Measurements from ENCODE around the gene KLC1. TPM values are rescaled to one million over a fixed set of nuclear protein-coding genes. Genes with fewer than 3 reads are reported as not detected.

Gene KLC1
- polyA plus RNA-seq, 3 donors, result 96.5 to 146 (median 145) TPM

DNA sequence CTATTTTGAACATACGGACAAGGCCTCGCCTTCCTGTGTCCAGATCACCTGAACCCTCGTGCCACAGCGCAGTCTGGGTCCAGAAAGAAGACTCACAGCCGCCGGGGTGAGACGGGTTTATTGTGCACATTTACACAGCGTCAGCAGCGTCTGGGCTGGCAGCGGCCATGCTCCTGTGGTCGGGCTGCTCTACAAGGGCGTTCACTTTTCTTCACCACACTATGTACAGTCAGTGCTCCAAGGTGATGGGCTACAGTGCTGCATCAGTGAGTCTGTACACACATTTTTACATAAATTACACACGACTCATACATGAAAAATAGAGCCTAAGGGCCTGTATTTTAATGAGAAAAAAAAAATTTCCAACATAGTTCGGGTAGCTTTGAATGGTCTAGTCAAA, 104.6 kb downstream of the KLC1 start:
- DNase-seq, result no peak

DNA sequence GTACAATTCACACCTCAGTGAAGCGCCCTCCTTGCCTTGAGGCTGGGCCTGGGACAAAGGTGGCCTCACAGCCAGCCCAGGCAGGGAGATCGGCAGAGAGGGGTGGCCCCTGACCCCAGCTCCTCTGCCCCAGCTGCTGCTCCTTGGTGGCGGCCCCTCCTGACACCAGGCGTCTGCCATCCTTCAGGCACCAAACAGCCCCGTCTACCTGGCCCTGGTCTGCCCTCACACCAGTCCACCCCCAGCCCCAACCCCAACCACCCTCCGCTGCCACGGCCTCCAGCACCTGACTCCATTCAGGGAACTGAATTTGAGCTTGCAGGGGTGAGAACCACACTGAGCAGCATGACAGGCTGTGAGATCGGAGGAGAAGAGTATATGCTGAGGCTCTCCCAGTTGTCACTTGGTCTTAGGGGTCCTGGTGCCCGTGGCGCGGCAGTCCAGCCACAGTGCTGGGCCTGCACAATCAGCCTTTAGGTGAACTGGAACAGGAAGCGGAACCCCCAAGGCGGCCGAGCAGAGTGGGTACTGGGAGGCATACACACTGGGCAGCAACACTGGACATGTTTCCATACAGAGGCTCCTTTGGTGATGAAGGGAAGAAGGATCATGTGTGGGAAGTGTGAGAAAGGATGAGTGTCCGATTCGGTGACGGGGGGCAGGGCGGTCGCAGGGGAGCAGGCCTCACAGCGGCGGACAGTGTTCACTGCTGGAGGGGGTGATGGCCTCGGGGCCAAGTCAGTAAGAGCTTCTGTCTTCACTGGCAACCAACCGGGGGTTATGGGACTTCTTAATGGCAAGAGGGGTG, 105.3 kb downstream of the KLC1 start:
- DNase-seq, result no peak

DNA sequence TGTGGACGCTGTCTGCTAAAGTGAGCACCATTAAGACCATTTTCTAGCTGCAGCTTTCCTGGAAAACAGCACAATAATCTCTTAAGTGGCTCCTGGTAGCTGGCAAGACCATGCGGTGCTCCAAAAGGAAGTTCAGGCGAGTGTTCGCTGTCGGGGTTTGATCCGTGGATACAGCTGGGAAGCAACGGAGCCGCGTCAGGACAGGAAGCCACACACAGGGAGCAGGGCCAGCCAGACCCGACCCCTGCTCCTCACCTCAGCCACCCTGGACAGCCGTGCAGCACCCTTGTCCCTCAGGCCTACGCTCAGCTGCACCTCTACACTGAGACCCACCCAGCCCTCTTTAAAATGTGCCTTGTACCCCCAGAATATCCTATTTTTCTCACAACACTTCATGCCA, 106.0 kb downstream of the KLC1 start:
- no peak for DNase-seq

DNA sequence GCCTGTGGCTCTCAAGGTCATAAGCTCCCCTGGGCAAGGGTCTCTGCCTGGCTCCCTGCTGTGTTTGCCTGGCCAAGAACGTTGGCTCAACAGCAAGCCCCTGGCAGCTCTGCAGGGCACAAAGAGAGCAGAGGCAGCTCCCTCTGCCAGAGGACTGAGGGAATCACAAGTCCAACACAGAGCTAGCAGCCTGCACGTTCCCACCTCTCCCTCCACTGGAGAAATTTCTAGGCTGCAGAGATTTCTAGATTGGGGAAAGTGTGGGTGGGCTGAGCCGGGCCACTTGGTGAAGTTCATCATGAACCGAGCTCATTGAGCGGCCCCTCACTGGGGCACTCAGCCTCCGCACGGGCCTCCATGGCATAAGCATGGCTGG, 106.4 kb downstream of the KLC1 start:
- DNase-seq, result no peak

DNA sequence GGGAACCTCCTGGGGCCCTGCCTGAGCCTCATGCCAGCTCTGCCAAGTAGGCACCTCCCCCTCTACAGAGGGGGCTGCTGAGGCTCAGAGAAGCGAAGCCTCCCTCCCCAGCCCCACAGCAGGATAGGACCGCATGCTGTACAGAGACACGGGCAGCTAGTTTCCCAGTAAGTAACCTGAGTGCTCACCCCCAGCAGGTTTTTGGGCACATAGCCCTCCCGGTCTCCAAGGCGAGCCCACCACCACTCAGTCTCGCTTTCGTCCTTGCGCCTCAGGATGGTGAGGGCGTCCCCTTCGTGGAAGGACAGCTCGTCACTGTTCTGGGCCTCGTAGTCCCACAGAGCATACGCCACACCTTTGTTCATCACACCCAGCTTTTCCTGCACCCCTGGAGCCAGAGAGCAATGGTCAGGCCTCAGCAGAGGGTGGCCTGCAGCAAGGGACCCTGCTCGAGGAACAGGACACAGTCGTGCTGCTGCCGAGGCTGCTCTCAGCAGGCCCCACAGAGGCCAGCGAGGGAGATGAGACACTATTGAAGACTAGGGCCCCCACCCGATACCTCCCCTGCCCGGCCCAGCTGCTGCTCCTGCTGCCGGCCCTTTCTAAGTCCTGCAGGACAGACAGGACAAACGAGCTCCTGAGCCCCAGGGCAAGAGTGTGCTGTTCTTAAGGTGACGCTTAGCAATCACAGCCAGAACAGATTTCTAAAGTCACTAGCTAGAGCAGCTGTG, 107.0 kb downstream of the KLC1 start:
- no peak for DNase-seq

DNA sequence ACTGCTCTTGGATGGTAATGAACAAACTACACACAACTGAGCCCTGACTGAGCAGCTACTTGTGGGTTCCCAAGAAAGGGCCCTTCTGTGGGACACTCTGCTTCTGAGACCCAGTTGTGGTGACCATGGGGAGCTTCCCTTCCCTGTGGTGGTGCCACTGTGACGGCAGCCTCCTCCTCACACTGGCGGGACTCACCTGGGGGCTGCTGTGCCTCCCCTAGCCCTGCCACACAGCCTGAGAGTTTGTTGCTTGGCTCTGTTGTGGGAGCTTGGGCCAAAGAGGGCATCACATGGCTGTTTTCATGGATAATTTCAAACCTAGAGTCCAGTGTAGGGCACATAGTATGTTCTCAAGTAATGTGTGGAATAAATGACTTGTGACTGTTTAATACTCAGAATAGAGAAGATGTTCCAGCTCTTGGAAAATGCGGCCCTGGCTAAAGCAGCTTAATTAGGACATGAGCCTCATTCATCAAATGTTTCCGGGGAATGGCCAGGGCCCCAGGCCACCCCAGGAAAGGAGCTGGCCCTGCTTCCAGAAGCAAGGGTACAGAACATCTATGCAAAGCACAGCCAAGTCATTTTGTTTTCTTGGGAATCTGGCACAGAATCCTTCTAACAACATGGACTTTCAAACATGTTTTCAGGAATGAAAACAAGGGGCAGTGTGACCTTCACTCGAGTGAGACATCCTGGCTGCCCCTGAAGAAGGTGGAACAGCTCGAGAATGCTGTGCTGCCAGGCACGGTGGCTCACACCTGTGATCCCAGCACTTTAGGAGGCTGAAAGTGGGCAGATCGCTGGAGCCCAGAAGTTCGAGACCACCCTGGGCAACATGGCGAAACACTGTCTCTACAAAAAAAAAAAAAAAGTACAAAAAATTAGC, 107.8 kb downstream of the KLC1 start:
- no peak for DNase-seq

DNA sequence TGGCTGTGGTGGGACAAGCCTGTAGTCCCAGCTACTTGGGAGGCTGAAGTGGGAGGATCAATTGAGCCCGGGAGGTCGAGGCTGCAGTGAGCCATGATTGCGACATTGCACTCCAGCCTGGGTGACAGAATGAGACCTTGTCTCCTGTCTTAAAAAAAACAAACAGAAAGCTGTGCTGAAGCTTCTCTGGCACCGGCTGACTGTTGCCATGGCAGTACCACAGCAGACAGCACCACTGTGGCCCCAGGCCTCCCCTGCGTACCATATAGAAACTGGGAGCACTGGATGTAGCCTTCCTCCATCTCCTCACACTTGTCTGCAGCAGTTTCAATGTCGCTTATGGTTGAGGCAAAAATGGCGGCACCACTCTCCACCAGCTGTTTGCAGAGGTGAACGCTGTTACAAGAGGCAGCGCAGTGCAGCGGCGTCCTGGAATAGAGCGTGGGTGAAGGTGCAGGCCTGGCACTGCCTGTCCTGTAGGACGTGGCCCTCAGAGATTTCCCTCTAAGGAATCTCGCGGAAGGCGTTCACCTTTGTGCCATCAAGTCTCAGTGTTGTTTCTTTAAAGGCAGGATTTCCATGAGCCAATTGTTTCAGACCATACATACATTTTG, 108.5 kb downstream of the KLC1 start:
- no peak for DNase-seq

DNA sequence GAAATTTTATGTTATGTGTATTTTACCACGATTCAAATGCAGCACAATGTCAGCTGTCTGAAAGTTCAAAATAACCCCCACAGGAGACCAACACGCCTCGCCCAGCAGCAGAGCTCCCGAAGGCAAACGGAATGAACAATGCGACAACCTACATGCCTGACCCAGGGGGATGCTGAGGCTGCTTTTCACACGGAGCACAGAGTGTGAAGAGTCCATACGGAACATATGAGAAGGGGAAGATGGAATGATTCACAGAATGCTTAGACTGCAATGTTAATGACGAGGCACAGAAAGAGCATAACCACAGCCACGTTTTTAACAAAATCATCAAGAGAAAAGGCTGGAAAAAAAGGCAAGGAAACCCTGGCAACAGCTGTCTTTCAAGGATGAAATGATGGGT, 109.2 kb downstream of the KLC1 start:
- DNase-seq, result no peak

DNA sequence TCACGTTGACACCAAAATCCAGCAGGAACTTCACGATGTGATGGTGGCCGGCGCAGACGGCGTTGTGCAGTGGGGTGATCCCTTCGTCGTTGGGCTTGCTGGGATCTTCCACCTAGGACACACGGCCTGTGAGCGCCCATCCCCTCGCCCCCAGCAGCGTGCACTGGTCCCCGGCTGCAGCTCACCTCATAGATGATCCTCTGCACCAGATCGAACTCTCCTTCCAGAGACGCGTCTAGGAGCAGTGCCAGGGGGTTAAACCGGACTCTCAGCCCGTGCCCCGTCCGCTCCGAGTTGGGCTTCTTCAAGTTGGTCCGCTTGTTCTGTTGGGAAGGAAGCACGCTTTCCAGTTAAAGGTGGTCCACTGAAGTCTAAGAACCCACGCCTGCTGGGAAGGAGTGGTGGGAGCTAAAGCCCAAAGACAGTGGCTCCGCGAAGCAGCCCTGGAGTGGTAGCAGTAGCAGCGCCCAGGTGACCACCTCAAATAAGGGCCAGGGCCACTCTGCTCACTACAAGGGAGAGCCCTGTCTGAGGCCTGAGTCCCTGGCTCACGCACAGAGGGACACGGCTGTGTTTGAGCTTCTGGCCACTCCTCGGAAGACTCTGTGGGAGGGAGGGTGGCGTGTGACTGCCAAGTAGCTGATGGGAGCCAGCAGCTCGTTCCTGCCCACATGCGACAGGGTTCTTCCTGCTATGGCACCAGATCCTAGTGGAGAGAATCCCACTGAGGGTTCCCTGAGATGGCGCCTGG, 109.9 kb downstream of the KLC1 start:
- DNase-seq, result no peak

DNA sequence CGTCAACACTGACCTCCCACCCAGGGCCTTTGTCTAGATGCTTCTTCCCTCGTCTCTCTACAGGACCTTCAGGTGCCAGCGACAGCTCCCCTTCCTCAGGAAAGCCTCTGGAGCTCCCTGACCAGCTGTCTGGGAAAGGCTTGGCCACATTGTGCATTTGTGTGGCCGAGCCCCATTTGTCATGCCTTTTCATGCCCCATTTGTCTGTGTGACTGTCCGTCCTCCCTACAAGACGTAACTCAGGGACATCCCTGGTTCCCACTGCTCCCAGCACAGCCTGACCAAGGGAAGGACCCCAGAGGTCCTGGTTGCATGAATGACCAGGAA, 110.4 kb downstream of the KLC1 start:
- DNase-seq, result no peak

DNA sequence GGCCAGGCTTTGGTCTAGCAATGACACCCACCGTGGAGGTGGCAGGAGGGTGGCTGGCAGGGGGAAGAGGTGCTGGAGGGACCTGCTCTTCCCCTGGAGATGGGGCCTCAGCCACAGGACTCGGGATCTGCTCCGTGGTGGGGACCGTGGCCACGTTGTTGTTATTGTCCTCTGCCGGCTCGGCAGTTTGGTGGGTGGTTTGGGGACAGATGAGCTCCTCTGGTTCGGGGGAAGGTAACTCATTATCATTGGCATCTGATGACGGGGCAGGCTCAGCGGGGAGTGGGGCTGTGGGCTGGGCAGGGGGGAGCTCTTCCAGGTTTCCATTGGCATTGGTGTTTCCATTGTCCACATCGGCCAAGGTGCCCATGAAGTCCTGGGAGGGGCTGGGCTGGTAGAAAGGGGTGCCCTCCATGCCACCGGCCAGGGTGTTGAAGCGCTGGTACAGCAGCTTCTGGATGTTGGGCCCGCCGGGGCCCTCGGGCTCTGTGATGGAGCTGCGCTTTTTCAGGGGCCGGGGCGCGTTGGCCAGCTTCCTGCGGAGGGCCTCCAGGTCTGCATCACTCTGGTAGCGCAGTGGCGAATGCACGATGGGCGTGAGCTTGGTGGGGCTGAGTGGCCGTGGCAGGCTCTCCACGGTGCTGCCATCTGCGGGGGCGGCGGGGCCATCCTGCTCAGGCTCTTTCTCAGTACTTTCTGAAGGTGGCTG, 110.9 kb downstream of the KLC1 start:
- DNase-seq, result no peak

DNA sequence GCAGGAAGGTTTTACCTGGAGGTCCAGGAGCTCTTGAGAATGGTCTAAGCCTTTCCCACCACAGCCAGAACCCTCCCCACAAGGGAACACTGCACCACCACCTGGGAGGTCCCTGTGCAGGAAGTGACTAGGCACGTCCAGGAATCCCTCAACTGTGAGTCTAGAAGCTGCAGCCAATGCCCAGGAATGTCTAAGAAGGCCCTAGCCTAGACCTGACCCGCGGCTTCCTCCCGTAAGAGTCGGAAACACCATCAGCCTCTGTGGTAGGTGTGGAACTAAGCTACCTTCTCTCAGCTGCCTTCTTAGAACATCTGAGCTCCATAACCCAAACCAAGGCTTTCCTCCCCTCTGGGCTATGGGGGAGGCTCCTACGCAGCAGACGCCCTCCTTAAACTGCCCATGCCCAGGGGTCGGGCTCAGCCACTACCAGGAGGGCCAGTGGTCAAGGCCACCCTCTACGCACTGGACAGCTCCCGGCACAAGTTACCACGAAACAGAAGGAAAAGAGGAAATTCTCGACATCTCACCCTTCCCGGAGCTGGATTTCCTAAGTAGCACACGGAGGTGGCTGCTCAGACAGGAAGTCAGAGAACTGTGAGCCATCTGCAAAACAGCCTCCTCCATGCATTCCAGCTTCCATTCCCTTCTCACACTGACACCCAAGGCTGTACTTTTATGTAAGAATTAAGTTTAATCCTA, 112.1 kb downstream of the KLC1 start:
- no peak for DNase-seq

DNA sequence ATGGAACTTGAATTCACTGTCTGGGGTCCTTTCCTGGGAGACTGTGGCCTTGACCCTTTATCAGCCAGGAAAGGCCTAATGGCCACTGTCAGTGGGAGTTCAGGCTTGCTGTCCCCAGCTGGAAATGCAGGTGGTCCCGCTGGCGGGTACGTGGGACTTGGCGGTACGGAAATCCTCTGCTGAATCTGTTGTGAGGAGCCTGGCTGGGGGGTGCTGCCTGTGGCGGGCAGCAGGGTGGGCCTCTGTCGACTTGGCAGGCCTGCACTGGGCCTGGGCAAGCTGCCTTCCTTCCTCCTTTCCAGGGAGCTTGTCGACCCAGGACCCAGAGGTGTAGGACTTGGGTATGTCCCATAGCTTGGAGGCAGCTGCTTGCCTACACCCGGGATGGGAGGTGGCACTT, 112.9 kb downstream of the KLC1 start:
- DNase-seq, result no peak

DNA sequence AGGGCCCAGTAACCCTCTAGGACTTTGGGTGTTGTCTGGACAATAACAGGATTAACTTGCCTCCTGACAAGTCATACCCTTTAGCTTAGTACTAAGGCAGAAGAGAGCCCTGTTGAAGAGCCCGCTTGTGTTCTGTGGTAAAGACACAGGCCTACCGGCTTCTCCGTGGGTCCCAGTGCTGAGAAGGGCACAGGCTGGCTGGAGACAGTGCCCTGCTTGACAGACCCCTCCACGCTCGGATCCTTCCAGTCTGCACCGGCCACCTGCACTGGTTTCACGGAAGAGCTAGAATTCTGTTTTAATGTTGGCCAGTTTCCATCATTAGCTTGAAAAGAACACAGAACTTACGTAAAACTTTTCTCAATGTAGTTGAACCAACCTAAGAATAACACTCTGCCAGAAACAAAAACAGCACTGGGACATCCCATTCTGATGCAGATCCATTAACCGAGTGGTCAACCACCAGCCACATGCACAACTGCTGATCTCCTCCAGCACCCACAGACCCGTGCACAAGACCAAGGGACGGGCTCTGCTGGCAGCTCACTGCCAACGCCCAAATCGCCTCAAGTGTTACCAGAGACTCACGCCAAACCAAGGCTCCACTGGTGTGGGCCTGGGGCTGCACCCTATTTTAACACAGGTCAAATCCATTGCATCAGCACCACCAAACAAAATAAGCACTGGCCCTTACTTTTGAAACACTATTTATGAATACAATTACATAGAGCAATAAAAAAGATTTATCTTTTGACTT, 113.7 kb downstream of the KLC1 start:
- DNase-seq, result no peak

DNA sequence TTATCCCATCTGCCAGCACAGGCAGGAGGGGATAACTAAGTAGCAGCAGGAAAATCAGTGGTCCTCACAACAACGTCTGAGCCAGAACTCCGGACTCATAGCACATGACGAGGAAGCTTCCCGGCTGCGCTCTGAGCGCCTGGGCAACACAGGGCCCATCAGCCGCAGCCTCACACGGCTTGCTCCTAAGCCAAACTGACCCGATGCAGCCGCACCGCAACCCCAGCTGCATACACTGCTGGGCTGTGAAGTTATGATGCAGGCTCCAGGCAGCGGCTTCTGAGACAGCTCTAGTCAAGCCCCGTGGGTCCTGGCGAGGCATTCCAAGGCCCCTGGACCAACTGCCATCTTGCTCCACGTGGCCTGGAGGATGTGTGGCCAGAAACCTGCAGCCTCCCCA, 114.7 kb downstream of the KLC1 start:
- DNase-seq, result no peak

DNA sequence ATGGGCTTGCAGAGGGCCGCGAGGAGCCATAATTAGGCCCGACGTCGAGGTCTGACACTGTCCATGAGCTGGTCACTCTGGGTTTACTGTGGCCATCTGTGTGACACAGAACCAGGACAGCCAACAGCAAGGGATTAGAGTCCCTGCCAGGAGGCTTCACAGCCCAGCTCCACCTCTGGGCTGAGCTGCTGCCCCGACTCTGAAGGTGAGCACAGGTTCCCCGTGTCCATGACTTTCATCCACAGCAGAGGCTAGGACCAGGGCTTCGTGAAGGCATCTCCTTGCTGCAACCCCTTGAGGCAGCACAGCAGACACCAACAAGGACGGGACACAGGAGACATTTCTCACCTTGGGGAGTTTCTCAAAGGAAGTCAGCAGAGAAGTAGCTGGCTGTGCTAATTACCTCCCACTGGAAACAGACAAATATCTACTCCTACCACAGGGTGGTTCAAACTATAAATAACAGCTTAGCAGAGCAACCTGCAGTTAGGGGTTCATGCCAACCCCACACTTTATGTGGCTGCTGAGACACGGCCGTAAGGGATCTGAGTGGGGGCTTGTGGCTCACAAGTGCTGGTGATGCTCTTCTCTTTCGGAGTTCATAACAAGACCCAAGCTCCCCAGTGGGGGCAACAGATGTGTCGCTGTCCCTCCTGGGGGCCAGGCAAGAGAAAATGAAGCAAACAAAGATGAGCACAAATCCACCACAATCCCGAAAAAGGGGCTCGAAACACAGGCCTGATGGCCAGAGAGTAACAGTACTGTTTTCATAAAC, 115.8 kb downstream of the KLC1 start:
- no peak for DNase-seq

DNA sequence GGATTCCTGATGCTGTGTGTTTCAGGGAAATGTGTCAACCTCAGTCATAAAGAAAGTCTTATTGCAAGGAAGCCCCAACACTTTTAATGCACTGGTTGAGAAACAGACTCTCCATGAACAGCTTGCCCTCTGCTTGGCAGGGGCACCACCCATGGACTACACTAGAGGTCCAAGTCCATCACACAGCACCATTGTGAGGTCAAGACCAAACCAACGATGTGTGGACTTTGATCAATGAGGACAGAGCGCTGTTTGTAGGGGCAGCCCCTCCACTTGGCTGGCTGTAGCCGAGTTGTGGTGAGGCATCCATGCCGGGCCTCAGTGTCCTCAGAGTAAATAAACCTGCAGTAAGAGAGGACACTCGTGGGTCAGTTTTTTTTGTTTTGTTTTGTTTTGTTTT, 116.4 kb downstream of the KLC1 start:
- DNase-seq, result no peak

DNA sequence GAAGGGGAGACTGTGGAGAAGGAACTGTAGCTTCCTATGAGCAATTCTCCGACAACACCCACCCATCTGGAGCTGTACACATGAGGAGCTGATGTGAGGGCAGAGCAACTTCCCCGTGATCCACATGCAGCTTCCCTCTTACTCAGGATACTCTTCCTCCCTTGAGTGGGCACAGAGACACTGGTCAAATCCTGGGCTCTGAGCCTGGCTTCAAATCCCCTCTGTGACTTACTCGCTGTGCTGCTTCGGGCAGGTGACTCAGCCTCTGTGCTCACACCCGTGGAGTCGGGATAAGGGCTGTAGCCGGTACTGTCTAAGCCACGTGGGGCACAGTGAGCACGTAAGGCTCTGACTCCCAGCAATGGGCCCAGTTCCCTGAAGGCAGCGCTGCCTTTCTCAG, 117.7 kb downstream of the KLC1 start:
- no peak for DNase-seq

DNA sequence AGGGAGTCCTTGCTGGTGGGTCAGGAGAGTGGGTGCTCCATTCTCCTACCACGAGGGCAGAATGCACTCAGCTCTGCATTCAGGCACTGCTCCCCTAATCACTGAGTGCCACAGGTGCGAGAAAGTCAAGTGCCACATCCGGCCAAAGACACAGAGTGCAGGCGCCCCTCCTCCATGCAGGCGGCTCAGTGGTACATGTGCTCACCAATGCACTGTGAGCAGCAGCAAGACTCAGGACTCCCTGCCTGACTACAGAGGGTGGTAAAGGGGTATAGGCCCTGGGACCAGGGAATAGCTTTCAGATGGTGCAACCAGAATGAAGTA, 119.5 kb downstream of the KLC1 start:
- DNase-seq, result no peak
